HEK293T (cell line): ENCODE data around the gene ATP5ME.

ENCODE experiments used
- SP1 ChIP-seq: fragments of 450-650 bp; IDR thresholded peaks from 2 replicates; pipeline ENCODE4 v1.6.1; 2017
- TARDBP ChIP-seq: fragments of 450-650 bp; IDR thresholded peaks from 2 replicates; pipeline ENCODE4 v1.6.1; 2016
- TF ChIP-seq, protein P1 (sequence below): fragments of 450-650 bp; IDR thresholded peaks from 2 replicates; pipeline ENCODE4 v1.6.1; 2016

DNA sequence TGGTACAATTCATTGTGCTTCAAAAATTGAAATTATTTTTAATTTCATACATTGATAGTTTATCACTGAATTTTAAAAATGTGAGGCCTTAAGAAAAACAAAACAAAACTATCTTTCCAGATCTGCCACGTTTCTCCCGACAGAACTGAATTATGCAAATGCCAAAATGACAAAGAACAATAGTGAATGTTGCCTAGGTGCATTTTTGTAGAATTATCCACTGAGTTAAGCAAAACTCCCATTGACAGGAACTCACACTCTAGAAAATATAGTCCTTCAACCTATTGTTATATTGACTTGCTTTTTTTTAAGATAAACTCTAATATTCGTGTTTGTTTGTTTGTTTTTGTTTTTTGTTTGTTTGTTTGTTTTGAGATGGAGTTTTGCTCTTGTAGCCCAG, 38.0 kb upstream of the ATP5ME start:
- TF ChIP-seq, protein P1, sequence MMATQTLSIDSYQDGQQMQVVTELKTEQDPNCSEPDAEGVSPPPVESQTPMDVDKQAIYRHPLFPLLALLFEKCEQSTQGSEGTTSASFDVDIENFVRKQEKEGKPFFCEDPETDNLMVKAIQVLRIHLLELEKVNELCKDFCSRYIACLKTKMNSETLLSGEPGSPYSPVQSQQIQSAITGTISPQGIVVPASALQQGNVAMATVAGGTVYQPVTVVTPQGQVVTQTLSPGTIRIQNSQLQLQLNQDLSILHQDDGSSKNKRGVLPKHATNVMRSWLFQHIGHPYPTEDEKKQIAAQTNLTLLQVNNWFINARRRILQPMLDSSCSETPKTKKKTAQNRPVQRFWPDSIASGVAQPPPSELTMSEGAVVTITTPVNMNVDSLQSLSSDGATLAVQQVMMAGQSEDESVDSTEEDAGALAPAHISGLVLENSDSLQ, result no peak
- TF ChIP-seq SP1 (no peak), TARDBP (no peak)
